ENCODE data around the gene PRIMA1. TPM values are rescaled to one million over a fixed set of nuclear protein-coding genes. Genes with fewer than 3 reads are reported as not detected.

The PRIMA1 gene
- total and polyA plus RNA-seq, 2 donors (not counting 1 experiment from before 2014, with no cell fraction given) = not detected

DNA sequence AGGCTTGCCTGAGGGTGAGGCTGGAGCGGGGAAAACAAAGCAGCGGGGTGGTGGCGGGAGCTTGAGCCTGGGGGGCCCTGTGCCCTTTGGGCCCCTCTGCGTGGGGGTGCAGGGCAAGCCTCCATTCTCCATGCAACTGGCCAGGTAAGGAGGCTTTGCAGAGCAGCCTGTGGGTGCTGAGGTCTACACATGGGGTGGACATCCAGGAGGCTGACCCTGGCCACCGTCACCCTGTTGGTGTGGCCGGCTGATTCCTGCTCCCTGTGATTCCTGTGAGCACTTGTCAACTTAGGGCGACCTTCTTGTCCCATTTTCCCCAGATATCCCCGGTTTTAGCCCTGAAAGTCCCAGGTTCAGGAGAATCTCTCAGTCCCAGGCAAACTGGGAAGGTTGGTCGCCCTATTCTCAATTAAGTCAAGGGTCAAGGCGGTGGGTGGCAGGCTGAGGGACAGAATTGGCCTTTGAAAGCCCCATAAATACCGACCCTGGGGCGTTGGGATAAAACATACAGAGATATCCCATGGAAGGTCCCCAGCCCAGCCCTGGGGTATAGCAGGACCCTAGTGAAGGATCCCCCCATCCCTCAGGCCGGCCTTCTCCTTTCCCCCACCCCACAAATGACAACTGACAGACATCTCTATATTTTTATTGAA is 70.5 kb downstream of the PRIMA1 start:
- Histone ChIP-seq H3K4me3 (ENCODE audit: control extremely low read depth in 1 of 5, extremely low read depth in 1 of 5, insufficient read depth in 1 of 5, low read depth in 2 of 5, low read length in 4 of 5) (no peak overlapping the region), H4K20me1 (ENCODE audit: control insufficient read depth, insufficient read depth, low read length, poor library complexity, severe bottlenecking) (no peaks in the 10 kb centered on the region), H2AFZ (ENCODE audit: insufficient read depth, low read depth, low read length, poor library complexity, severe bottlenecking) (no peak overlapping the region), H3K27ac (ENCODE audit: low read length in 2 of 2) (no peak overlapping the region), H3K27me3 (replicated peaks in 1 of 4; ENCODE audit: control extremely low read depth in 1 of 4, control insufficient read depth in 3 of 4, insufficient read depth in 4 of 4, low read length in 3 of 4) (no peaks in the 10 kb centered on the region), H3K79me2 (ENCODE audit: control insufficient read depth, insufficient read depth, low read length) (no peaks in the 10 kb centered on the region), H3K36me3 (replicated peaks in 1 of 2; ENCODE audit: control extremely low read depth in 1 of 2, control insufficient read depth in 1 of 2, extremely low read depth in 1 of 2, insufficient read depth in 2 of 2, low read length in 1 of 2) (no peaks in the 10 kb centered on the region), H3K9me3 (ENCODE audit: control extremely low read depth in 1 of 3, control insufficient read depth in 2 of 3, insufficient read depth in 1 of 3, low read length in 2 of 3) (peaks cover 0 to 5% (median 0%) of the 10 kb centered on the region in 3 donors), H3K4me2 (replicated peaks; ENCODE audit: low read depth, low read length, poor library complexity, severe bottlenecking) (no peak overlapping the region), H3K9ac (ENCODE audit: low read length) (no peak overlapping the region), H3K4me1 (ENCODE audit: control insufficient read depth in 2 of 2, insufficient read depth in 2 of 2, low read length in 2 of 2) (no peaks in the 10 kb centered on the region)
- WGBS (ENCODE audit: insufficient coverage) = 91% methylated on average over 11 of the region's 13 CpGs
- CTCF ChIA-PET = no interaction called here
- TF ChIP-seq, protein P1, sequence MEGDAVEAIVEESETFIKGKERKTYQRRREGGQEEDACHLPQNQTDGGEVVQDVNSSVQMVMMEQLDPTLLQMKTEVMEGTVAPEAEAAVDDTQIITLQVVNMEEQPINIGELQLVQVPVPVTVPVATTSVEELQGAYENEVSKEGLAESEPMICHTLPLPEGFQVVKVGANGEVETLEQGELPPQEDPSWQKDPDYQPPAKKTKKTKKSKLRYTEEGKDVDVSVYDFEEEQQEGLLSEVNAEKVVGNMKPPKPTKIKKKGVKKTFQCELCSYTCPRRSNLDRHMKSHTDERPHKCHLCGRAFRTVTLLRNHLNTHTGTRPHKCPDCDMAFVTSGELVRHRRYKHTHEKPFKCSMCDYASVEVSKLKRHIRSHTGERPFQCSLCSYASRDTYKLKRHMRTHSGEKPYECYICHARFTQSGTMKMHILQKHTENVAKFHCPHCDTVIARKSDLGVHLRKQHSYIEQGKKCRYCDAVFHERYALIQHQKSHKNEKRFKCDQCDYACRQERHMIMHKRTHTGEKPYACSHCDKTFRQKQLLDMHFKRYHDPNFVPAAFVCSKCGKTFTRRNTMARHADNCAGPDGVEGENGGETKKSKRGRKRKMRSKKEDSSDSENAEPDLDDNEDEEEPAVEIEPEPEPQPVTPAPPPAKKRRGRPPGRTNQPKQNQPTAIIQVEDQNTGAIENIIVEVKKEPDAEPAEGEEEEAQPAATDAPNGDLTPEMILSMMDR (IDR thresholded peaks at IDR 0.05) = no peak
- TF ChIP-seq EZH2 (IDR thresholded peaks at IDR 0.05; ENCODE audit: borderline replicate concordance, insufficient read depth, low read depth, low read length, poor library complexity, severe bottlenecking) = no peak
- Mint-ChIP-seq H3K4me3 (no peak overlapping the region), H3K9me3 (ENCODE audit: insufficient read depth) (peaks cover 4% of the 10 kb centered on the region), H3K4me1 (no peaks in the 10 kb centered on the region), H3K27me3 (peaks cover 9% of the 10 kb centered on the region), H3K27ac (no peak overlapping the region)
- intact Hi-C loops (cut with micrococcal nuclease) = no loop called here
- DNase-seq (no peak), ATAC-seq (ENCODE audit: low read depth) (no peak)
- POLR2A ChIA-PET = no interaction called here

DNA sequence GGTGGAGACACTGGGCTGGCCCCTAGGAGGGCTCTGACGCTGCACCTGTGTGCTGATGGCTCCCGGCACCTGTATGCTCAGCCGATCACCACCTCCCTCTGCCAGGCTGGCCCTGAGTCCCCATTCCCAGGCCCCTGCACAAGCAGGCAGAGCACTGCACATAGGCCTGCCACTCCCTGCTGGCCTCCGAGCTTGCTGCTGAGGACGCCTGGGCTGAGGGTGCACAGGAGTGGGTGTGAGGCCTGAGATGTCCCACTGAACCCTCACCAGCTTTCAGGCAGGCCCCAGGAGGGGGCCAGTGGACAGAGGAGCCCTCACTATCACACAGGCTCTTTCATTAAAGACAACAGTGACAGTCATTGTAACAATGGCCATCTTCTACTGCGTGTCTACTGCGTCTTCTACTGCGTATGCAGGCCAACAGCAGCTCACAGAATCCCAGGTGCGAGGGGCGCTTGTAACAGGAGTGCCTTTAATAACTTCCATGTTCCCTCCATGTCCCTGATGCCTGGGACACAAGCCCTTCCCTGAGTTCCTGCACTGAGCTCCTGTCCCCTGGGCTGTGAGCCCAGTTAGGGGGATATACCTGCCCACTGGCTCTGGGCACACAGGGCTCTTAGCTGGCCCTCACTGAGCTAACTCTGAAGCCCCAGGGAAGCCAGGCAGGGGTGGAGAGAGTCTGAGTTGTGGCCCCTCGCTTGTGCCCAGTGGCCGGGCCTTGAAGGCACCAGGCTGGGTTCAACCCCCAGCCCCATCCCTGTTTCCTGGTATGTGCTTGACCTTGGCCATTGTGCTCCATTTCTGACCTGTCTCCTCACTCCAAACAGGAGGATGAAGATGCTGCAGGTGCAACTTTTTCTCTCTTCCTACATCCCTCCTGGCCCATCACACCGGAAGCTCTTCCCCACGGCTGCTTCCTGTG is 71.3 kb downstream of the PRIMA1 start:
- Histone ChIP-seq H3K79me2 (ENCODE audit: control insufficient read depth, insufficient read depth, low read length) (no peaks in the 10 kb centered on the region), H4K20me1 (ENCODE audit: control insufficient read depth, insufficient read depth, low read length, poor library complexity, severe bottlenecking) (no peaks in the 10 kb centered on the region), H3K4me1 (ENCODE audit: control insufficient read depth in 2 of 2, insufficient read depth in 2 of 2, low read length in 2 of 2) (no peaks in the 10 kb centered on the region), H3K9ac (ENCODE audit: low read length) (no peak overlapping the region), H3K27ac (ENCODE audit: low read length in 2 of 2) (no peak overlapping the region), H3K4me2 (replicated peaks; ENCODE audit: low read depth, low read length, poor library complexity, severe bottlenecking) (no peak overlapping the region), H2AFZ (ENCODE audit: insufficient read depth, low read depth, low read length, poor library complexity, severe bottlenecking) (no peak overlapping the region), H3K4me3 (ENCODE audit: control extremely low read depth in 1 of 5, extremely low read depth in 1 of 5, insufficient read depth in 1 of 5, low read depth in 2 of 5, low read length in 4 of 5) (no peak overlapping the region), H3K9me3 (ENCODE audit: control extremely low read depth in 1 of 3, control insufficient read depth in 2 of 3, insufficient read depth in 1 of 3, low read length in 2 of 3) (peaks cover 0 to 5% (median 0%) of the 10 kb centered on the region in 3 donors), H3K36me3 (replicated peaks in 1 of 2; ENCODE audit: control extremely low read depth in 1 of 2, control insufficient read depth in 1 of 2, extremely low read depth in 1 of 2, insufficient read depth in 2 of 2, low read length in 1 of 2) (no peaks in the 10 kb centered on the region), H3K27me3 (replicated peaks in 1 of 4; ENCODE audit: control extremely low read depth in 1 of 4, control insufficient read depth in 3 of 4, insufficient read depth in 4 of 4, low read length in 3 of 4) (no peaks in the 10 kb centered on the region)
- intact Hi-C loops (cut with micrococcal nuclease) = no loop called here
- H3K4me1 Mint-ChIP-seq = no peaks in the 10 kb centered on the region
- H3K9me3 Mint-ChIP-seq (ENCODE audit: insufficient read depth) = no peaks in the 10 kb centered on the region
- WGBS (ENCODE audit: insufficient coverage) = 95% methylated on average over 11 of the region's 14 CpGs
- POLR2A ChIA-PET = no interaction called here
- H3K4me3 Mint-ChIP-seq = no peak overlapping the region
- ATAC-seq (ENCODE audit: low read depth) (no peak), DNase-seq (no peak)
- H3K27me3 Mint-ChIP-seq = peaks cover 9% of the 10 kb centered on the region
- H3K27ac Mint-ChIP-seq = no peak overlapping the region
- TF ChIP-seq, protein P1 (IDR thresholded peaks at IDR 0.05) = no peak
- no peak for TF ChIP-seq EZH2 (IDR thresholded peaks at IDR 0.05; ENCODE audit: borderline replicate concordance, insufficient read depth, low read depth, low read length, poor library complexity, severe bottlenecking)
- CTCF ChIA-PET = no interaction called here
